Superior temporal gyrus (tissue), 1 donor: ENCODE data around the gene NELFCD.
"Not testable (repeated sequence)": the region's sequence is repeated elsewhere in the genome, so short reads cannot be mapped to it uniquely, and the experiment has no call there.

ENCODE experiments used
- DNase-seq: peaks from one replicate; pipeline ENCODE4 v3.0.0-alpha.2; 2016; ENCODE audit errors: extremely low spot score

Gene NELFCD

GRCh38 chr20:58973866-58974265, 7.2 kb upstream of the NELFCD start:
- no peak for DNase-seq

GRCh38 chr20:58975353-58975752, 5.7 kb upstream of the NELFCD start:
- no peak for DNase-seq

GRCh38 chr20:58976061-58976730, 4.9 kb upstream of the NELFCD start:
- no peak for DNase-seq

GRCh38 chr20:58978351-58979190, 2.5 kb upstream of the NELFCD start:
- DNase-seq = no peak

- DNase-seq = no peak
Observed at GRCh38 chr20:58981628-58982364, 740 bp downstream of the NELFCD start.

GRCh38 chr20:58982406-58983114, 1.5 kb downstream of the NELFCD start:
- DNase-seq = no peak

- not testable (repeated sequence) for DNase-seq
Observed at GRCh38 chr20:58983115-58983468, 2.0 kb downstream of the NELFCD start.

- DNase-seq = no peak
Observed at GRCh38 chr20:58984691-58985090, 3.6 kb downstream of the NELFCD start.

GRCh38 chr20:58985656-58986055, 4.6 kb downstream of the NELFCD start:
- no peak for DNase-seq

- no peak for DNase-seq
Observed at GRCh38 chr20:58986286-58986967, 5.4 kb downstream of the NELFCD start.

GRCh38 chr20:58986968-58987517, 6.0 kb downstream of the NELFCD start:
- DNase-seq = no peak

- no peak for DNase-seq
Observed at GRCh38 chr20:58987790-58988564, 6.9 kb downstream of the NELFCD start.

- no peak for DNase-seq
Observed at GRCh38 chr20:58988565-58988882, 7.5 kb downstream of the NELFCD start.

GRCh38 chr20:58989196-58989595, 8.1 kb downstream of the NELFCD start:
- DNase-seq = no peak

GRCh38 chr20:58990651-58991445, 9.8 kb downstream of the NELFCD start:
- DNase-seq = no peak

- peak; percentile 36 for DNase-seq
Observed at GRCh38 chr20:58991715-58992114, 10.7 kb downstream of the NELFCD start.

- DNase-seq = no peak
Observed at GRCh38 chr20:58992911-58993310, 11.9 kb downstream of the NELFCD start.

- DNase-seq = no peak
Observed at GRCh38 chr20:58993332-58994248, 12.5 kb downstream of the NELFCD start.
